Lower lobe of right lung (tissue), 2 donors: ENCODE measurements around the gene FANCG. TPM values are rescaled to one million over a fixed set of nuclear protein-coding genes. Genes with fewer than 3 reads are reported as not detected.
A peak's percentile ranks its signal among the peaks of the same experiment; 100 is the strongest.

Experiments used
- ATAC-seq, 2 donors: fragments of 200-7000 bp; cut with Tn5 transposase; one replicate each; pipeline ENCODE4 v1.9.1; 2020 to 2022; ENCODE audit warnings: mild to moderate bottlenecking in 2 of 2, moderate library complexity in 2 of 2
- DNase-seq: peaks from one replicate; pipeline ENCODE4 v3.0.0-alpha.2; 2020
- H3K27ac ChIP-seq: fragments of 200-600 bp; one replicate; pipeline ENCODE4 v1.8.0; 2022
- H3K27me3 ChIP-seq: fragments of 200-600 bp; one replicate; pipeline ENCODE4 v1.8.0; 2022; ENCODE audit warnings: low read depth
- H3K36me3 ChIP-seq: fragments of 200-600 bp; one replicate; pipeline ENCODE4 v1.8.0; 2022; ENCODE audit warnings: mild to moderate bottlenecking
- H3K4me1 ChIP-seq: fragments of 200-600 bp; one replicate; pipeline ENCODE4 v1.8.0; 2022
- H3K4me3 ChIP-seq: fragments of 200-600 bp; one replicate; pipeline ENCODE4 v1.8.0; 2022; ENCODE audit warnings: mild to moderate bottlenecking
- H3K9me3 ChIP-seq: fragments of 200-600 bp; one replicate; pipeline ENCODE4 v1.8.0; 2022
- intact Hi-C: fragments of 100-400 bp; cut with DNase I; formaldehyde crosslinking; loops from one replicate; pipeline ENCODE4 v1.11.0; 2022
- total RNA-seq: library from RNA; stranded (reverse); fragmentation: NEBNext Ultra II Directional; extraction: Animal tissue kit (Norgen Biotek cat#: 25700); gene quantifications from one replicate; pipeline ENCODE4 v1.2.1, GENCODE V29; 2021
- TF ChIP-seq, protein P1 (sequence below): fragments of 200-600 bp; IDR thresholded peaks from one replicate; pipeline ENCODE4 v1.8.0; 2022; ENCODE audit warnings: antibody characterized with exemption, mild to moderate bottlenecking
- donor health status: DM: no; HTN: yes; CAD: no; lungs with severe emphysema.

Gene FANCG
- total RNA-seq, 1 donor from 2014 or later: 13.9 TPM

DNA sequence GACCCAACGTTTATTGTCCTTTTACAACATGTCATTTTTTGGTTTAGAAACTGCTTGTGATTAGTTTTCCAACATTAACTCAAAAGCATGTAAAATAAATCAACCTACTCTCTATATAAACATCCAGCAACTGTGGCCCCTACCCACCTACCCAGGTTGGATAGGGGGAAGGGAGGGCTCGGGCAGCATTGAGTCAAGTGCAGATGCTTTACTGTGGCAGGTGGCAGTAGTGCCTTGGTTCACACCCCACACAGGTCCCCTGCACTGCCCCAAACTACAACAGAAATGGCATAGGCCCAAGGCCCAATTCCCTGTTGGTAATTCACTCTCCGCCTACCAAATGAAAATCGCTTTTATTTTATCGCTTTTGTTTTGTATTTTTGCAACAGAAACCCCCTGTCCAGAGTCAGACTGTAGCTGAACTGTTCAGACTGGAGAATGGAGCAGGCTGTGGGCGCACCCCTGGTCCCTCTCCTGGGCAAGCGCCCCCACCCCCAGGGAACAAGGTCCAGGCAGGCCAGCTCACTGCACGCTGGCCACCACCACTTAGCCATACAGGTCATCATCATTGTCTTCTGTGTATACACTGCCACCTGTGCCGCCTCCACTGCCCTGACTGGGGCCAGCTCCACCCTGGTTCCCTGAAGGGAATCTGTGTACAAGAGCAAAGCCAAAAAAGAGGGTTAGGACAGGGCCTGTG, 23.0 kb downstream of the FANCG start:
- Histone ChIP-seq H3K27ac (no peak overlapping the region), H3K9me3 (no peaks in the 10 kb centered on the region), H3K36me3 (peaks cover 97% of the 10 kb centered on the region), H3K27me3 (no peaks in the 10 kb centered on the region), H3K4me3 (no peak overlapping the region), H3K4me1 (no peaks in the 10 kb centered on the region)
- intact Hi-C loops: no loop called here
- DNase-seq: no peak
- peak in 1 of 2 donors; percentile 24 for ATAC-seq
- TF ChIP-seq, protein P1, sequence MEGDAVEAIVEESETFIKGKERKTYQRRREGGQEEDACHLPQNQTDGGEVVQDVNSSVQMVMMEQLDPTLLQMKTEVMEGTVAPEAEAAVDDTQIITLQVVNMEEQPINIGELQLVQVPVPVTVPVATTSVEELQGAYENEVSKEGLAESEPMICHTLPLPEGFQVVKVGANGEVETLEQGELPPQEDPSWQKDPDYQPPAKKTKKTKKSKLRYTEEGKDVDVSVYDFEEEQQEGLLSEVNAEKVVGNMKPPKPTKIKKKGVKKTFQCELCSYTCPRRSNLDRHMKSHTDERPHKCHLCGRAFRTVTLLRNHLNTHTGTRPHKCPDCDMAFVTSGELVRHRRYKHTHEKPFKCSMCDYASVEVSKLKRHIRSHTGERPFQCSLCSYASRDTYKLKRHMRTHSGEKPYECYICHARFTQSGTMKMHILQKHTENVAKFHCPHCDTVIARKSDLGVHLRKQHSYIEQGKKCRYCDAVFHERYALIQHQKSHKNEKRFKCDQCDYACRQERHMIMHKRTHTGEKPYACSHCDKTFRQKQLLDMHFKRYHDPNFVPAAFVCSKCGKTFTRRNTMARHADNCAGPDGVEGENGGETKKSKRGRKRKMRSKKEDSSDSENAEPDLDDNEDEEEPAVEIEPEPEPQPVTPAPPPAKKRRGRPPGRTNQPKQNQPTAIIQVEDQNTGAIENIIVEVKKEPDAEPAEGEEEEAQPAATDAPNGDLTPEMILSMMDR: no peak

DNA sequence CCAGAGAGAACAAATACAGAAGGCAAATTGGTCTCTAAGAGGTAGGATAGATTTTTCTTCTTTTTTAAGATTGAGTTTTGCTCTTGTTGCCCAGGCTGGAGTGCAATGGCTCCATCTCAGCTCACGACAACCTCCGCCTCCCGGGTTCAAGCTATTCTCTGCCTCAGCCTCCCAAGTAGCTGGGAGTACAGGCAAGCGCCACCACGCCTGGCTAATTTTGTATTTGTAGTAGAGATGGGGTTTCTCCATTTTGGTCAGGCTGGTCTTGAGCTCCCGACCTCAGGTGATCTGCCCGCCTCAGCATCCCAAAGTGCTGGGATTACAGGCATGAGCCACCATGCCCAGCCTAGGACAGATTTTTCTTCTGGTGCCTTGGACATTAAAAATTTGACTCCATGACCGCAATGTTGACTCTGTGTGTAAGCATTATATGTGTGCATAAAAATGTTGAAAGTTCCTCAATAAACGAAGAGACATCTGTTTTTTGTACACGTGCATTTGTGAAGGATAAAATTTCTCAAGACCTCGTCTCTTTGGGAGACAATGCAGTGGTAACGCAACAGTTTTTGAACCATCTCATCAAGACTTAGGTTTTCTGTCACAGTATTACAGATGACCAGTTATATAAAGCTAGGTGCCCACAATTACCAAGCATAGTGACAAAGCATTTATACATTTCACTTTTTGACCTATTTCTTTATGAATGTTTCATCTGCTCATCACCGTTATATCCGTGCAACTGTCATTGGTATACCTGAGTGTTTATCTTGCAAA, 24.7 kb downstream of the FANCG start:
- no peaks in the 10 kb centered on the region for H3K4me1 ChIP-seq
- intact Hi-C loops: no loop called here
- peaks cover 94% of the 10 kb centered on the region for H3K36me3 ChIP-seq
- TF ChIP-seq, protein P1: no peak
- H3K4me3 ChIP-seq: no peak overlapping the region
- H3K27ac ChIP-seq: no peak overlapping the region
- no peaks in the 10 kb centered on the region for H3K27me3 ChIP-seq
- H3K9me3 ChIP-seq: no peaks in the 10 kb centered on the region
- ATAC-seq (no peak), DNase-seq (no peak)

DNA sequence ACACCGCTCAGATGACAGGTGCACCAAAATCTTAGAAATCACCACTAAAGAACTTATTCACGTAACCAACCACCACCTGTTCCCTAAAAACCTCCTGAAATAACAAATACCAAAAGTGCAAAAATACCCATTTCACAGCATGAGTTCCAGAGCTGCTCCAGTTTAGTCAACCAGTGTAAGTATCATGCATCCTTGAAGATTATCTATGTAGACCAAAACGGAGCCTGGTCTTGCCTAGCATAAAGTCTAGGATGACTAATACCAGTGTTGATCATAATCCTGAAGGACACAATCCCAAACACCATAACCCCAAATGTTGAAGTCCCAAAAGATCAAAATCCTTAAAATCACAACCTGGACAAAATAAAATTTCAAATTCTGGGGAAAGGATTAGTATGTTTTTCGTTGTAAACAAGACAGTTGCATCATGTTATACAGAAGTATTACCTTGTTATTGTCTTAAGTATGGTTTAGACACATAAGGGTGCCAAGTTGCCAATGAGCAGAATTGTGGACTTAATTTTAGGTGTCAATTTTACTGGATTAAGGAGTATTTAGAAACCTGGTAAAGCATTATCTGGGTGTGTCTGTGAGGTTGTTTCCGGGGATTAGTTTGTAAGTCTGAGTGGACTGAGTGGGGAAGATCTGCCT, 25.4 kb downstream of the FANCG start:
- ATAC-seq (no peak), DNase-seq (no peak)
- no peaks in the 10 kb centered on the region for H3K4me1 ChIP-seq
- H3K9me3 ChIP-seq: no peaks in the 10 kb centered on the region
- TF ChIP-seq, protein P1: no peak
- H3K4me3 ChIP-seq: no peak overlapping the region
- H3K36me3 ChIP-seq: peaks cover 93% of the 10 kb centered on the region
- H3K27ac ChIP-seq: no peak overlapping the region
- intact Hi-C loops: no loop called here
- H3K27me3 ChIP-seq: no peaks in the 10 kb centered on the region

DNA sequence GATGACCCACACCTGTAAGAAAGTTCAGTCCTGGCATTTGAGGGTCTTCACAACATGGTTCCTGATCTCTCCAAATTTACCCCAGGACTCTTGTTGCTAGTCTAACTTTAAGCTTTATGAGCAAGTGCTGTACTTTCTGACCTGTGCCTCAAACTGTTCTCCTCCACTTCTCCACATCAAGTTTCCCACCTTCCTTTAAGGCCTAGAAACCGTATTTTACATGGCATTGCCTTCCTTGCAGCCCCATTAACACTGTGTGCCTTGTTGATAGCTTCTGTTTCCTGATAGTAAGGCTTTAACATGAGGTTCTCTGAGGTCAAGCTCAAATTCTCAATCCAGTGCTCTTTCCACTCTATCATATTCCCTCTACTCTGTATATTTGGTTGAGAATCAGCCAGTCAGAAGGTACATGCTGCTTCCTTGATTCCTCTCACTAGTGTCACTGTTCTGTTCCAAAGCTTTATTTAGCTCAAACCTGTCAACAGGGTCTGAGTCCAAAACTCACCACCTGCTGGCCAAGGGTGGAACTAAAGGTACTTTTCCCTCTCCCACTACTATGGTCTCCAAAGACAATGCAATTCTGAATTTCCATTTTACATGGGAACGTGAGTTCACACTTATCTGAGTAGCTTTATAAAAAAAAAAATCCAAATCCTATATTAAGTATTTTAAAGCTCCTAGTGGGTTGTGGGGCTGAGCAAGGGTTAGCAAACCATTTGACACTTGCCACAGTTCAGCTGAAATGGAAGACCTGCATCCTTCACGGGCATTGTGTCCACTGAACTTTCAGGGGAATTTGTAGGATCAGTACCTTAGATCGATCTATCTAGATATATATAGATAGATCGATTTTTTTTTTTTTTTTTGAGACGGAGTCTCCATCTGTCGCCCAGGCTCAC, 28.4 kb downstream of the FANCG start:
- TF ChIP-seq, protein P1: peak; percentile 64
- no peaks in the 10 kb centered on the region for H3K9me3 ChIP-seq
- peaks cover 80% of the 10 kb centered on the region for H3K36me3 ChIP-seq
- intact Hi-C loops: no loop called here
- H3K27ac ChIP-seq: no peak overlapping the region
- H3K4me3 ChIP-seq: no peak overlapping the region
- DNase-seq (no peak), ATAC-seq (peak; percentile 77 to 82)
- H3K27me3 ChIP-seq: no peaks in the 10 kb centered on the region
- no peaks in the 10 kb centered on the region for H3K4me1 ChIP-seq

DNA sequence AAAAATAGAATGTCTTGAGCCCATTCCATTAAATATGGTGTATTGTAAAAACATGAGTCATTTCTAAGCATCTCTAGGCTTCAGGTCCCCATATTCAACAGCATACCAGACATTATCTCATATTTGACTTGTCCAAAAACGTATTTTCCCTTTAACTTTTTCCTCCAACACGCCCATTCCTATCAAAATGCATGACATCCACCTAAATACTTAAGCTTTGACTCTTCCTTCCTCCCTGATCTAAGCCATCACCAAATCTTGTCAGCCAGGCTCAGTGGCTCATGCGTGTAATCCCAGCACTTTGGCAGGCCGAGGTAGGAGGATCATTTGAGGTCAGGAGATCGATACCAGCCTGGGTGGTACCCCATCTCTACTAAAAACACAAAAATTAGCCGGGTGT, 31.2 kb downstream of the FANCG start:
- H3K36me3 ChIP-seq: peaks cover 73% of the 10 kb centered on the region
- DNase-seq: no peak
- no peak overlapping the region for H3K4me3 ChIP-seq
- no peaks in the 10 kb centered on the region for H3K4me1 ChIP-seq
- TF ChIP-seq, protein P1: no peak
- H3K27ac ChIP-seq: no peak overlapping the region
- H3K27me3 ChIP-seq: no peaks in the 10 kb centered on the region
- H3K9me3 ChIP-seq: no peaks in the 10 kb centered on the region
- ATAC-seq: no peak
- intact Hi-C loops: no loop called here
